ENCODE results near the gene TBL2.

- no peak for TF ChIP-seq CTCF (tag by site-specific recombination; IDR thresholded peaks at IDR 0.05)
- no peak for TF ChIP-seq ZNF184 (tag by site-specific recombination; IDR thresholded peaks at IDR 0.05)
These were observed 46.9 kb upstream of the TBL2 start for GRCh38 chr7:73625276-73625675.
